ENCODE measurements around the gene KCNH3. TPM values are rescaled to one million over a fixed set of nuclear protein-coding genes. Genes with fewer than 3 reads are reported as not detected.

KCNH3 gene
- total and polyA plus RNA-seq, 2 donors (not counting 1 experiment from before 2014, with no cell fraction given): 0.05 to 0.17 TPM

DNA sequence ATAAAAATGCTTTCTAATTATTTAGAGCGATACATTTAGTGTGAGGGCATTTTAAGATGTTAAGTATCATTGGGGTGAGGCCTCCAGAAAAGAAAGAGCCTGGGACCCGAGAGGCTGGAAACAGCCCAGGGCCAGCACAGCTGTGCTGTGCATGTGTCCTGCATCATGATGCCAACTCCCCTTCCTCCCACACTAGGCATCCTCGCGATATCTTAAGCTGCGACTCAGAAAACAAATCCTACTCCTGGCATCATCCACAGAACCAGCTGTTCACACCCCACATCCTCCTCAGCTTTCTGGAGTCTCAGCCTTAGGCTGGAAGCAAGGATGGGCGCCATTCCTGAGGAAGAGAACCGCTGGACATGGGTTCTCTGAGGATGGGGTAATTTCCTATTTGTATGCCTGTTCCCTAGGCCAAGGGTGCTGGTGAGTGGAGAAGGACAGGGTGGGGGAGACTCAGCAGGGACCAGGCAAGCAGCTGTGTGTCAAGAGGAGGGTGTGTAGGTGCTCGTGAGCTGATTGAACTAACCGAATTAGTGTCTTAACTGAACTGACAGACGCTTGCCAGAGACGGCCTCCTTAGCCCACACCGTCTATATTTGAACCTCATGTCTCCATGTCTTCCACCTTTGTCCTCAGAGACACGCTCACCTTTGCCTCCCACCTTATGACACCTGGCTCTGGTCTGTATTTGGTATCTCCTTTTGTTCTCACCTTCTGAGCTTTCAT is 44.7 kb downstream of the KCNH3 start:
- no peak overlapping the region for H3K9ac ChIP-seq (ENCODE audit: insufficient read depth, low read length)
- no peaks in the 10 kb centered on the region for H3K4me1 ChIP-seq (ENCODE audit: control insufficient read depth, extremely low read depth, insufficient read depth, low read length)
- DNase-seq (ENCODE audit: low read depth in 2 of 2): peak in 1 of 2 donors; percentile 65
- H3K27ac ChIP-seq (ENCODE audit: insufficient read depth, low read length): no peak overlapping the region
- H3K9me3 ChIP-seq (ENCODE audit: control insufficient read depth, insufficient read depth, low read depth, low read length): no peaks in the 10 kb centered on the region
- no peak overlapping the region for H3K4me2 ChIP-seq (ENCODE audit: extremely low read depth, insufficient read depth, low read length)
- H2AFZ ChIP-seq (ENCODE audit: low read length): no peak overlapping the region
- H3K79me2 ChIP-seq (ENCODE audit: control insufficient read depth, insufficient read depth, low read length): no peaks in the 10 kb centered on the region
- no peaks in the 10 kb centered on the region for H4K20me1 ChIP-seq (ENCODE audit: control insufficient read depth, extremely low read depth, insufficient read depth, low read length)
- no peak overlapping the region for H3K4me3 ChIP-seq (replicated peaks in 1 of 4; ENCODE audit: control extremely low read depth in 1 of 4, insufficient read depth in 1 of 4, low read depth in 3 of 4, low read length in 4 of 4)
- no peaks in the 10 kb centered on the region for H3K27me3 ChIP-seq (ENCODE audit: control insufficient read depth, insufficient read depth, low read length)
- no peaks in the 10 kb centered on the region for H3K36me3 ChIP-seq (ENCODE audit: control insufficient read depth, insufficient read depth, low read length)
- no peak for TF ChIP-seq EZH2 (IDR thresholded peaks at IDR 0.05; ENCODE audit: low read length, missing control alignments)
- no peak for TF ChIP-seq CTCF (conservative IDR thresholded peaks at IDR 0.05 in 1 of 2, IDR thresholded peaks at IDR 0.05 in 1 of 2; ENCODE audit: low read depth in 1 of 2, low read length in 2 of 2)

DNA sequence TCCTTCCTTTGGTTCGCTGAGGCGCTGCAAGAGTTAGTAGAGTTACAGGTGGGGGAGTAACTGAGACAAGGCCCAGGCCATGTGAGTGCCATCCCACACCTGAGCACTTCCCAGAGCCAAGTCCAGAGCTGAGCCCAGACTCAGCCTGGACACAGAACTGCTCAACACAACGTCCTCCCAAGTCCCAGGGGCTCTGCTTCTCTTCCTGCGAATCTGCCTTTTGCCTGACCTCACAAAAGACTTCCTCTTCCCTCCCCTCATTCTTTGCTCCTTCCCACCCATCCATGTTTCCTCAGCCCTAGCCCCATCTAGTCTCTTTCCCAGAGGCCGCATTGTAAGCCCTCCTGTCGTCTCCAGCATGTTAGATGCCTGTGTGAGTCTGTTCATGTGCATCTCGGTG is 45.8 kb downstream of the KCNH3 start:
- H4K20me1 ChIP-seq (ENCODE audit: control insufficient read depth, extremely low read depth, insufficient read depth, low read length): no peaks in the 10 kb centered on the region
- H3K9me3 ChIP-seq (ENCODE audit: control insufficient read depth, insufficient read depth, low read depth, low read length): no peaks in the 10 kb centered on the region
- H2AFZ ChIP-seq (ENCODE audit: low read length): no peak overlapping the region
- no peak for DNase-seq (ENCODE audit: low read depth in 2 of 2)
- H3K79me2 ChIP-seq (ENCODE audit: control insufficient read depth, insufficient read depth, low read length): no peaks in the 10 kb centered on the region
- no peaks in the 10 kb centered on the region for H3K36me3 ChIP-seq (ENCODE audit: control insufficient read depth, insufficient read depth, low read length)
- H3K9ac ChIP-seq (ENCODE audit: insufficient read depth, low read length): no peak overlapping the region
- H3K27ac ChIP-seq (ENCODE audit: insufficient read depth, low read length): no peak overlapping the region
- no peak for TF ChIP-seq CTCF (conservative IDR thresholded peaks at IDR 0.05 in 1 of 2, IDR thresholded peaks at IDR 0.05 in 1 of 2; ENCODE audit: low read depth in 1 of 2, low read length in 2 of 2)
- H3K4me3 ChIP-seq (replicated peaks in 1 of 4; ENCODE audit: control extremely low read depth in 1 of 4, insufficient read depth in 1 of 4, low read depth in 3 of 4, low read length in 4 of 4): no peak overlapping the region
- H3K4me2 ChIP-seq (ENCODE audit: extremely low read depth, insufficient read depth, low read length): no peak overlapping the region
- H3K4me1 ChIP-seq (ENCODE audit: control insufficient read depth, extremely low read depth, insufficient read depth, low read length): no peaks in the 10 kb centered on the region
- no peaks in the 10 kb centered on the region for H3K27me3 ChIP-seq (ENCODE audit: control insufficient read depth, insufficient read depth, low read length)

GRCh38 chr12:49585477-49586459 is 46.9 kb downstream of the KCNH3 start:
- H3K4me2 ChIP-seq (ENCODE audit: extremely low read depth, insufficient read depth, low read length): no peak overlapping the region
- H4K20me1 ChIP-seq (ENCODE audit: control insufficient read depth, extremely low read depth, insufficient read depth, low read length): no peaks in the 10 kb centered on the region
- no peak for DNase-seq (ENCODE audit: low read depth in 2 of 2)
- H3K4me3 ChIP-seq (replicated peaks in 1 of 4; ENCODE audit: control extremely low read depth in 1 of 4, insufficient read depth in 1 of 4, low read depth in 3 of 4, low read length in 4 of 4): no peak overlapping the region
- no peaks in the 10 kb centered on the region for H3K36me3 ChIP-seq (ENCODE audit: control insufficient read depth, insufficient read depth, low read length)
- H2AFZ ChIP-seq (ENCODE audit: low read length): no peak overlapping the region
- H3K27ac ChIP-seq (ENCODE audit: insufficient read depth, low read length): no peak overlapping the region
- TF ChIP-seq EZH2 (IDR thresholded peaks at IDR 0.05; ENCODE audit: low read length, missing control alignments) (no peak), CTCF (conservative IDR thresholded peaks at IDR 0.05 in 1 of 2, IDR thresholded peaks at IDR 0.05 in 1 of 2; ENCODE audit: low read depth in 1 of 2, low read length in 2 of 2) (no peak)
- H3K9ac ChIP-seq (ENCODE audit: insufficient read depth, low read length): no peak overlapping the region
- no peaks in the 10 kb centered on the region for H3K9me3 ChIP-seq (ENCODE audit: control insufficient read depth, insufficient read depth, low read depth, low read length)
- no peaks in the 10 kb centered on the region for H3K79me2 ChIP-seq (ENCODE audit: control insufficient read depth, insufficient read depth, low read length)
- no peaks in the 10 kb centered on the region for H3K4me1 ChIP-seq (ENCODE audit: control insufficient read depth, extremely low read depth, insufficient read depth, low read length)
- H3K27me3 ChIP-seq (ENCODE audit: control insufficient read depth, insufficient read depth, low read length): no peaks in the 10 kb centered on the region
